ENCODE measurements around the gene AK5. TPM values are rescaled to one million over a fixed set of nuclear protein-coding genes. Genes with fewer than 3 reads are reported as not detected.

Gene AK5
- total and polyA plus RNA-seq, 10 donors: 0.33 to 16.3 (median 1.2) TPM

DNA sequence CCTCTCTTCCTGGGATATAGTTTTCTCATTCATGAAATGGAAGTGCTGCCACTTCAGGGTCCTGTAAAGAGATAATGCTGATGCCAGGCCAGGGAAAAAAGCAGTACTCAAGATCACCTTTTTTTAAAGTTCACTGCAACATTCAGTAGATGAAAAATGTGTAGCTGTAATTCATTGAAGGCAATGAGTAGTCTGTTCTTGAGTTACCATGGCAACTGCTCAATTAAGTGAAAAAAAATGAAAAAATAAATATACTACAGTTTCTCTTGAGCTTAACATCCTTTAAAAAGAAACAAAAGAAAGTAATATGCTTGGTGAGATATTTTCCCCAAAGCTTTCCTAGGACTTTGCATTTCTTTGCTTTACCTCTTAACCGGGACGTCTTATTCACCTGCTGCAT is 183.3 kb downstream of the AK5 start:
- WGBS, 5 donors: 93 to 96% (median 94%) methylated on average over 2 of the region's 2 CpGs
- no peaks in the 10 kb centered on the region for H3K9me3 ChIP-seq
- TF ChIP-seq POLR2AphosphoS5 (IDR thresholded peaks at IDR 0.05): no peak
- no peak for TF ChIP-seq POLR2A (IDR thresholded peaks at IDR 0.05)
- TF ChIP-seq, protein P1, sequence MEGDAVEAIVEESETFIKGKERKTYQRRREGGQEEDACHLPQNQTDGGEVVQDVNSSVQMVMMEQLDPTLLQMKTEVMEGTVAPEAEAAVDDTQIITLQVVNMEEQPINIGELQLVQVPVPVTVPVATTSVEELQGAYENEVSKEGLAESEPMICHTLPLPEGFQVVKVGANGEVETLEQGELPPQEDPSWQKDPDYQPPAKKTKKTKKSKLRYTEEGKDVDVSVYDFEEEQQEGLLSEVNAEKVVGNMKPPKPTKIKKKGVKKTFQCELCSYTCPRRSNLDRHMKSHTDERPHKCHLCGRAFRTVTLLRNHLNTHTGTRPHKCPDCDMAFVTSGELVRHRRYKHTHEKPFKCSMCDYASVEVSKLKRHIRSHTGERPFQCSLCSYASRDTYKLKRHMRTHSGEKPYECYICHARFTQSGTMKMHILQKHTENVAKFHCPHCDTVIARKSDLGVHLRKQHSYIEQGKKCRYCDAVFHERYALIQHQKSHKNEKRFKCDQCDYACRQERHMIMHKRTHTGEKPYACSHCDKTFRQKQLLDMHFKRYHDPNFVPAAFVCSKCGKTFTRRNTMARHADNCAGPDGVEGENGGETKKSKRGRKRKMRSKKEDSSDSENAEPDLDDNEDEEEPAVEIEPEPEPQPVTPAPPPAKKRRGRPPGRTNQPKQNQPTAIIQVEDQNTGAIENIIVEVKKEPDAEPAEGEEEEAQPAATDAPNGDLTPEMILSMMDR (IDR thresholded peaks at IDR 0.05 in 8 of 11, conservative IDR thresholded peaks at IDR 0.05 in 3 of 11): no peak
- no peaks in the 10 kb centered on the region for H3K4me1 ChIP-seq
- no peak overlapping the region for H3K27ac ChIP-seq
- H3K27me3 ChIP-seq (replicated peaks in 1 of 7): no peaks in the 10 kb centered on the region
- intact Hi-C loops (cut with DNase I; ENCODE audit: low total_unique reads): no loop called here
- H3K4me3 ChIP-seq: no peak overlapping the region
- no peak for DNase-seq
- no peaks in the 10 kb centered on the region for H3K36me3 ChIP-seq

DNA sequence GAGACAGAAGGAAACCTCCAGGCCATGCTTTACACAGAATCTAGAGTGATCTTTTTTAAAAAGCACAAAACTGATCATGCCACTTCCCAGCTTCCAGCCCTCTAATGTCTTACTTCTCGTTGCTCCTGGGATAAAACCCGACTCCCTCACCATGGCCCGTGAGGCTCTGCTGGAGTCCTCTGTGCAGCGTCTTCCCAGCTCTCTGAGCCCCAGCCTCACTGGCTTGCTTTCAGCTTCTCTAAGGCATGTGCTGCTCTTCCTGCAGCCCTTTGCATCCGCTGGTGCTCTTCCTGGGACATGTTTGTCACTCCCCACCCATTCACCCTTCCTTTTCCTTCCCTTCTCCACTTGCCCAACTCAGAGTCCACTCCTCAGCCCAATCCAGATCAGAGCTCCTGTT is 184.1 kb downstream of the AK5 start:
- WGBS, 5 donors: 77 to 89% (median 80%) methylated on average over 5 of the region's 5 CpGs
- intact Hi-C loops (cut with DNase I; ENCODE audit: low total_unique reads): no loop called here
- H3K27ac ChIP-seq: no peak overlapping the region

DNA sequence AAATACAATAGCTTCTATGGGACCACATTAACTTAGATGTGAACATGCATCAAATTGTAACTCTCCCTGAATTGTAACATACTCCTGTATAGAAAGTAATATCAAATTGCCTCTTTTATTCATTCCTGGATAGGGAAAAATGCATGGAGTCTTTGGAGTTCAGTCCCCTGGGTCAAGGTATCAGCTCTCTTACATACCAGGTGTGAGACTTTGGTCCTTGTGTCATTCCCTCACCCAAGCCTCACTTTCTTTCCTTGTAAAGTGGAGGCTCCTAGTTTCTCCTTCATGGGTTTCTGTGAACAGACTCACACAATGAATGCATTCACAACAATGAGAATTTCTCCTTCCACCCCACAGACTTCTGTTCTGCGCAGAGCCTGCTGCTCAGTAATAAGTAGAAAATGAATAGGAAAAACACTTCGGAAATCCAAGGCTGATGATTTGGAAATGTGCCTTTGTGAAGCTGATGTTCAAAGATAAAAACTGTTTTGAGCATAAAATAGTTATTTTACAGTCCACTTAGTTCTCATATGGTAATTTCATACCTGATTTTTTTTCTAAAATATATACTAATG is 185.3 kb downstream of the AK5 start:
- DNase-seq: no peak
- Histone ChIP-seq H3K9me3 (no peaks in the 10 kb centered on the region), H3K27ac (no peak overlapping the region), H3K4me3 (no peak overlapping the region), H3K36me3 (no peaks in the 10 kb centered on the region), H3K4me1 (no peaks in the 10 kb centered on the region), H3K27me3 (replicated peaks in 1 of 7) (no peaks in the 10 kb centered on the region)
- TF ChIP-seq, protein P1 (IDR thresholded peaks at IDR 0.05 in 8 of 11, conservative IDR thresholded peaks at IDR 0.05 in 3 of 11): no peak
- TF ChIP-seq POLR2AphosphoS5 (IDR thresholded peaks at IDR 0.05): no peak
- no peak for TF ChIP-seq POLR2A (IDR thresholded peaks at IDR 0.05)
- 86 to 95% (median 91%) methylated on average over 2 of the region's 2 CpGs for WGBS, 5 donors
- intact Hi-C loops (cut with DNase I; ENCODE audit: low total_unique reads): no loop called here

More for the DNA sequence above, 184.1 kb downstream of the AK5 start:
- Histone ChIP-seq H3K36me3 (no peaks in the 10 kb centered on the region), H3K27me3 (replicated peaks in 1 of 7) (no peaks in the 10 kb centered on the region), H3K4me3 (no peak overlapping the region), H3K9me3 (no peaks in the 10 kb centered on the region), H3K4me1 (no peaks in the 10 kb centered on the region)
- DNase-seq: peak; percentile 56
- TF ChIP-seq POLR2AphosphoS5 (IDR thresholded peaks at IDR 0.05) (no peak), POLR2A (IDR thresholded peaks at IDR 0.05) (no peak)
- TF ChIP-seq, protein P1 (IDR thresholded peaks at IDR 0.05 in 8 of 11, conservative IDR thresholded peaks at IDR 0.05 in 3 of 11): no peak

DNA sequence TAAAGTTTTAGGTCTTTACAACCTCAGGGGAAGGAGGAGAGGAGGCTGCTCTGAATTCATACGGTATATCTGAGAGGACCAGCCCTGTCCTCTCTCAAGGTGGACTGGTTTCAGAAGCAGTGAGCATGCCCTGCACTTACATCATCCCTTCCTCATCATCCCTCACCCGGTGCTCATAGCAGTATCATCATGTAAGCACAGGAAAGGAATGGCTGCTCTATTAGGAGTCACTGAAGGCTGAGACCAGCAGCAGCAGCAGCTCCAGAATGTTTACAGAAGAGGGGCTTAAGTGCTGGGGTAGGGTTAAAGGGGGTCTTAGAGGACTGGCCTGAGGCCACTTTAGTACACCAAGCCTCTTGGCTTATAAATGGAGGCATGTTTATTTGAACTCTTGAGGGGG is 185.9 kb downstream of the AK5 start:
- Histone ChIP-seq H3K27me3 (replicated peaks in 1 of 7) (no peaks in the 10 kb centered on the region), H3K36me3 (no peaks in the 10 kb centered on the region), H3K27ac (no peak overlapping the region), H3K9me3 (peaks cover 0 to 5% (median 0%) of the 10 kb centered on the region in 8 donors), H3K4me3 (no peak overlapping the region), H3K4me1 (no peaks in the 10 kb centered on the region)
- 58 to 77% (median 67%) methylated on average over 2 of the region's 2 CpGs for WGBS, 5 donors
- intact Hi-C loops (cut with DNase I; ENCODE audit: low total_unique reads): no loop called here
- no peak for DNase-seq
- TF ChIP-seq, protein P1 (IDR thresholded peaks at IDR 0.05 in 8 of 11, conservative IDR thresholded peaks at IDR 0.05 in 3 of 11): no peak
- no peak for TF ChIP-seq POLR2AphosphoS5 (IDR thresholded peaks at IDR 0.05)
- no peak for TF ChIP-seq POLR2A (IDR thresholded peaks at IDR 0.05)
